HCT116 (cell line): ENCODE measurements around the gene MYLK2.

Experiments used
- CTCF ChIP-seq, 3 experiments: fragments of 200-600 bp in 1 of 3; sonication (generic) in 1 of 3; IDR thresholded peaks in 2 of 3; conservative IDR thresholded peaks in 1 of 3; 2 replicates each; pipeline ENCODE4 v1.5.1; 2012 to 2017; ENCODE audit warnings: low read depth in 2 of 3, low read length in 2 of 3, antibody characterized with exemption in 1 of 3, borderline replicate concordance in 1 of 3, control low read depth in 1 of 3, mild to moderate bottlenecking in 1 of 3, mixed read lengths in 1 of 3, mixed run types in 1 of 3, moderate library complexity in 1 of 3; ENCODE audit not compliant: insufficient read depth in 1 of 3
- EZH2 ChIP-seq: fragments of 200-600 bp; sonication (generic); IDR thresholded peaks from 2 replicates; pipeline ENCODE4 v1.6.1; 2017; ENCODE audit warnings: antibody characterized with exemption, mixed run types
- POLR2A ChIP-seq: IDR thresholded peaks from 2 replicates; pipeline ENCODE4 v1.7.0; 2011; ENCODE audit warnings: borderline replicate concordance; ENCODE audit not compliant: insufficient read depth, insufficient read length; ENCODE audit errors: extremely low read depth
- POLR2AphosphoS5 ChIP-seq: IDR thresholded peaks from 2 replicates; pipeline ENCODE4 v1.6.1; 2011; ENCODE audit warnings: mild to moderate bottlenecking, low read depth, low read length, moderate library complexity
- SRF ChIP-seq: IDR thresholded peaks from 2 replicates; pipeline ENCODE4 v1.6.1; 2012; ENCODE audit warnings: low read depth
- YY1 ChIP-seq: IDR thresholded peaks from 2 replicates; pipeline ENCODE4 v1.6.1; 2011; ENCODE audit warnings: low read length, low read depth, moderate library complexity, mild to moderate bottlenecking; ENCODE audit not compliant: insufficient replicate concordance; ENCODE audit errors: extremely low read depth
- TF ChIP-seq, protein P1 (sequence below): IDR thresholded peaks from 2 replicates; pipeline ENCODE4 v1.6.1; 2012
- TF ChIP-seq, protein P2 (sequence below): IDR thresholded peaks from 2 replicates; pipeline ENCODE4 v1.6.1; 2012

DNA sequence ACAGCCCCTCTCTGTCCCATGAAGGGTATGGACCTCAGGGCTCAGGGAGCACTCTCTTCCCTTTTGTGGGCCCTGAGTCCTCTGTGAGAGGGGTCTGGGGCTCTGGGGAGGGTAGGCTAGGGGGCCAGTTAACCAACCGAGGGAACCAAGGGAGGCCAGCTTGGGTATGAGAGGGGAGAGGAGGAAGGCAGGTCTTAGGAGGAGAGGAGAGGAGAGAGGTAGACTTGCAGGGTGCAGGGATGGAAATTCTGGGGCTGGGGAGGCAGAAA is 50.5 kb downstream of the MYLK2 start:
- no peak for TF ChIP-seq CTCF (IDR thresholded peaks at IDR 0.05 in 2 of 3, conservative IDR thresholded peaks at IDR 0.05 in 1 of 3; ENCODE audit: borderline replicate concordance in 1 of 3, insufficient read depth in 1 of 3, low read depth in 2 of 3, low read length in 2 of 3)
- no peak for TF ChIP-seq POLR2A
- TF ChIP-seq, protein P1, sequence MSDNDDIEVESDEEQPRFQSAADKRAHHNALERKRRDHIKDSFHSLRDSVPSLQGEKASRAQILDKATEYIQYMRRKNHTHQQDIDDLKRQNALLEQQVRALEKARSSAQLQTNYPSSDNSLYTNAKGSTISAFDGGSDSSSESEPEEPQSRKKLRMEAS, result no peak
- no peak for TF ChIP-seq POLR2AphosphoS5
- TF ChIP-seq, protein P2, sequence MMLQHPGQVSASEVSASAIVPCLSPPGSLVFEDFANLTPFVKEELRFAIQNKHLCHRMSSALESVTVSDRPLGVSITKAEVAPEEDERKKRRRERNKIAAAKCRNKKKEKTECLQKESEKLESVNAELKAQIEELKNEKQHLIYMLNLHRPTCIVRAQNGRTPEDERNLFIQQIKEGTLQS, result no peak
- TF ChIP-seq EZH2, result no peak
- no peak for TF ChIP-seq SRF
- no peak for TF ChIP-seq YY1
